Osteocyte (in vitro differentiated cells): ENCODE data around the gene GAGE2A. TPM values are rescaled to one million over a fixed set of nuclear protein-coding genes. Genes with fewer than 3 reads are reported as not detected.

Experiments
- DNase-seq: peaks from one replicate; pipeline ENCODE4 v3.0.0; 2021; ENCODE audit warnings: mixed read lengths; ENCODE audit not compliant: unreplicated experiment; ENCODE audit errors: extremely low spot score
- H3K27ac Mint-ChIP-seq: one replicate; pipeline ENCODE4 v1.8.0; 2021; ENCODE audit warnings: mild to moderate bottlenecking, mixed read lengths; ENCODE audit not compliant: unreplicated experiment
- H3K27me3 Mint-ChIP-seq: one replicate; pipeline ENCODE4 v1.8.0; 2021; ENCODE audit warnings: mixed read lengths; ENCODE audit not compliant: unreplicated experiment
- H3K36me3 Mint-ChIP-seq: one replicate; pipeline ENCODE4 v1.8.0; 2021; ENCODE audit warnings: mixed read lengths; ENCODE audit not compliant: unreplicated experiment
- H3K4me1 Mint-ChIP-seq: one replicate; pipeline ENCODE4 v1.8.0; 2021; ENCODE audit warnings: mixed read lengths; ENCODE audit not compliant: unreplicated experiment
- H3K4me3 Mint-ChIP-seq: one replicate; pipeline ENCODE4 v1.8.0; 2021; ENCODE audit warnings: mild to moderate bottlenecking, moderate library complexity, mixed read lengths; ENCODE audit not compliant: unreplicated experiment
- H3K9me3 Mint-ChIP-seq: one replicate; pipeline ENCODE4 v1.8.0; 2021; ENCODE audit warnings: mixed read lengths; ENCODE audit not compliant: unreplicated experiment
- CTCF ChIP-seq: fragments of 200-600 bp; sonication (generic); IDR thresholded peaks from 2 replicates; pipeline ENCODE4 v1.5.0; 2021; ENCODE audit warnings: antibody characterized with exemption, mild to moderate bottlenecking, moderate library complexity
- total RNA-seq: library from RNA; stranded (reverse); gene quantifications from 2 replicates; pipeline ENCODE4 v1.2.1, GENCODE V29; 2021

Gene GAGE2A
- total RNA-seq, 1 donor from 2014 or later = not detected

GRCh38 chrX:49610718-49611310 is 21.5 kb downstream of the GAGE2A start:
- Mint-ChIP-seq H3K36me3 (no peaks in the 10 kb centered on the region), H3K4me1 (no peaks in the 10 kb centered on the region), H3K27me3 (peaks cover 6% of the 10 kb centered on the region), H3K27ac (no peak overlapping the region), H3K9me3 (no peaks in the 10 kb centered on the region), H3K4me3 (no peak overlapping the region)
- no peak for TF ChIP-seq CTCF
- no peak for DNase-seq

GRCh38 chrX:49618574-49618973 is 29.3 kb downstream of the GAGE2A start:
- no peak for DNase-seq
- Mint-ChIP-seq H3K9me3 (peaks cover 5% of the 10 kb centered on the region), H3K27ac (no peak overlapping the region), H3K4me1 (no peaks in the 10 kb centered on the region), H3K4me3 (no peak overlapping the region), H3K27me3 (no peaks in the 10 kb centered on the region), H3K36me3 (no peaks in the 10 kb centered on the region)
- no peak for TF ChIP-seq CTCF

- DNase-seq = no peak
- H3K36me3 Mint-ChIP-seq = no peaks in the 10 kb centered on the region
- peaks cover 9% of the 10 kb centered on the region for H3K9me3 Mint-ChIP-seq
- TF ChIP-seq CTCF = no peak
- no peak overlapping the region for H3K27ac Mint-ChIP-seq
- H3K4me1 Mint-ChIP-seq = no peaks in the 10 kb centered on the region
- no peaks in the 10 kb centered on the region for H3K27me3 Mint-ChIP-seq
- H3K4me3 Mint-ChIP-seq = no peak overlapping the region
Measured at GRCh38 chrX:49627086-49627777, 37.9 kb downstream of the GAGE2A start.

- no peak overlapping the region for H3K4me3 Mint-ChIP-seq
- TF ChIP-seq CTCF = no peak
- H3K36me3 Mint-ChIP-seq = no peaks in the 10 kb centered on the region
- H3K27ac Mint-ChIP-seq = no peak overlapping the region
- DNase-seq = no peak
- no peaks in the 10 kb centered on the region for H3K9me3 Mint-ChIP-seq
- H3K4me1 Mint-ChIP-seq = no peaks in the 10 kb centered on the region
- no peaks in the 10 kb centered on the region for H3K27me3 Mint-ChIP-seq
Measured at GRCh38 chrX:49644991-49645637, 55.8 kb downstream of the GAGE2A start.

Other genes starting within 250 kb of the GAGE2A start
- gene GAGE12C, start 57.3 kb upstream of the GAGE2A start, total RNA-seq = not detected in 2 replicates
- not detected in 2 replicates for gene GAGE12D, start 47.8 kb upstream of the GAGE2A start, total RNA-seq
- not detected in 2 replicates for gene GAGE12E, start 38.2 kb upstream of the GAGE2A start, total RNA-seq
- not detected in 2 replicates for gene GAGE12F, start 28.7 kb upstream of the GAGE2A start, total RNA-seq
- not detected in 2 replicates for gene GAGE12G, start 19.1 kb upstream of the GAGE2A start, total RNA-seq
- gene GAGE12H, start 9.5 kb upstream of the GAGE2A start, total RNA-seq = not detected in 2 replicates
- gene GAGE1, start 9.5 kb downstream of the GAGE2A start, total RNA-seq = not detected in 2 replicates
- gene PAGE1, start 106.5 kb downstream of the GAGE2A start, total RNA-seq = not detected in 2 replicates
- gene PAGE4, start 239.8 kb downstream of the GAGE2A start, total RNA-seq = not detected in 2 replicates